ENCODE results near the gene ADGRL1. TPM values are rescaled to one million over a fixed set of nuclear protein-coding genes. Genes with fewer than 3 reads are reported as not detected.

ADGRL1 gene
- total RNA-seq, 1 donor from 2014 or later: 106 TPM

DNA sequence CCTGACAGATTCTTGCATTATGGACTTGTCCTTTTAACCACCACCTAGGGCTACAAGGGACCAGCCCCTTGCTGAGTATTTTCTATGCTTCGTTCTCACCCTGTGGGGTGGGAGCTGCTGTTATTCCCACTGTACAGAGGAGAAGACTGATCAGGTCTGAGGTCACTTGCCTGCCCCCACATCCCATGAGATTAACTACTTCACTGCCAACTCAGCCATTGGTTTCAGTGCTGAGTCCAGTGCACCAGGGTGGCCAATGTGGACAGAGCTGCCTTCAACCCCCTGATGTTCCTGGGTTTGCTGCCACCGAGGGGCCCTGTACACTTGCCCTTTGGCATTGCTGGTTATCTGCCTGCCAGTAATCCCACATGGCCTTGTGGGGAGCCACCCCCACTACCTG is 95.3 kb downstream of the ADGRL1 start:
- Mint-ChIP-seq H3K4me3 (no peak overlapping the region), H3K27ac (no peak overlapping the region), H3K9me3 (no peaks in the 10 kb centered on the region), H3K36me3 (peaks cover 3% of the 10 kb centered on the region), H3K27me3 (ENCODE audit: low read depth) (no peaks in the 10 kb centered on the region), H3K4me1 (peaks cover 15% of the 10 kb centered on the region)
- DNase-seq (ENCODE audit: low spot score in 2 of 2, unreplicated experiment in 2 of 2): no peak
- TF ChIP-seq, protein P1, sequence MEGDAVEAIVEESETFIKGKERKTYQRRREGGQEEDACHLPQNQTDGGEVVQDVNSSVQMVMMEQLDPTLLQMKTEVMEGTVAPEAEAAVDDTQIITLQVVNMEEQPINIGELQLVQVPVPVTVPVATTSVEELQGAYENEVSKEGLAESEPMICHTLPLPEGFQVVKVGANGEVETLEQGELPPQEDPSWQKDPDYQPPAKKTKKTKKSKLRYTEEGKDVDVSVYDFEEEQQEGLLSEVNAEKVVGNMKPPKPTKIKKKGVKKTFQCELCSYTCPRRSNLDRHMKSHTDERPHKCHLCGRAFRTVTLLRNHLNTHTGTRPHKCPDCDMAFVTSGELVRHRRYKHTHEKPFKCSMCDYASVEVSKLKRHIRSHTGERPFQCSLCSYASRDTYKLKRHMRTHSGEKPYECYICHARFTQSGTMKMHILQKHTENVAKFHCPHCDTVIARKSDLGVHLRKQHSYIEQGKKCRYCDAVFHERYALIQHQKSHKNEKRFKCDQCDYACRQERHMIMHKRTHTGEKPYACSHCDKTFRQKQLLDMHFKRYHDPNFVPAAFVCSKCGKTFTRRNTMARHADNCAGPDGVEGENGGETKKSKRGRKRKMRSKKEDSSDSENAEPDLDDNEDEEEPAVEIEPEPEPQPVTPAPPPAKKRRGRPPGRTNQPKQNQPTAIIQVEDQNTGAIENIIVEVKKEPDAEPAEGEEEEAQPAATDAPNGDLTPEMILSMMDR (IDR thresholded peaks at IDR 0.05; ENCODE audit: unreplicated experiment): no peak

- no peaks in the 10 kb centered on the region for H3K27me3 Mint-ChIP-seq (ENCODE audit: low read depth)
These were observed 98.1 kb downstream of the ADGRL1 start for GRCh38 chr19:14107581-14108461.

DNA sequence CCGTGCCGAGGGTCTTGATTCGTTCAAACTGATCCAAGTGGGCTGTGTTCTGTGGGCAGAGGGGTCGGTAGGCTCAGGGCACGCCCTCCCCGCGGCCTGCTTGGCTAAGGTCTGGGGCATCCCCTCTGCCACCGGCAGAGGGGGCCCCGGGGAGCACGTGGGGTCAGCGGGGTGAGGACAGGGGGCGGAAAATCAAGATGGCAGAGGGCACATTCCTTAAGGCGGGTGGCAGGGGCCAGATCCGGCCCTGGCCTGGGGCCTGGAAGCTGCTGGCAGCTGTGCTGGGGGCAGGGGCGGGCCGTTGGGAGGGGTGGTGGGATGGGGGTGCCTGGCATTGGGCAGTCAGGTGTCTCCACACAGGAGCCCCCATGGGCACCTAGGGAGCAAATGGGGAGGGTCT is 99.1 kb downstream of the ADGRL1 start:
- H3K4me1 Mint-ChIP-seq: no peaks in the 10 kb centered on the region
- H3K36me3 Mint-ChIP-seq: peaks cover 5% of the 10 kb centered on the region
- DNase-seq (ENCODE audit: low spot score in 2 of 2, unreplicated experiment in 2 of 2): no peak
- H3K9me3 Mint-ChIP-seq: no peaks in the 10 kb centered on the region
- H3K4me3 Mint-ChIP-seq: no peak overlapping the region
- no peaks in the 10 kb centered on the region for H3K27me3 Mint-ChIP-seq (ENCODE audit: low read depth)
- TF ChIP-seq, protein P1 (IDR thresholded peaks at IDR 0.05; ENCODE audit: unreplicated experiment): no peak
- no peak overlapping the region for H3K27ac Mint-ChIP-seq

More at GRCh38 chr19:14107581-14108461, 98.1 kb downstream of the ADGRL1 start:
- Mint-ChIP-seq H3K4me3 (no peak overlapping the region), H3K9me3 (no peaks in the 10 kb centered on the region), H3K4me1 (peaks cover 6% of the 10 kb centered on the region), H3K36me3 (peaks cover 5% of the 10 kb centered on the region), H3K27ac (no peak overlapping the region)
- TF ChIP-seq, protein P1 (IDR thresholded peaks at IDR 0.05; ENCODE audit: unreplicated experiment): no peak
- no peak for DNase-seq (ENCODE audit: low spot score in 2 of 2, unreplicated experiment in 2 of 2)

DNA sequence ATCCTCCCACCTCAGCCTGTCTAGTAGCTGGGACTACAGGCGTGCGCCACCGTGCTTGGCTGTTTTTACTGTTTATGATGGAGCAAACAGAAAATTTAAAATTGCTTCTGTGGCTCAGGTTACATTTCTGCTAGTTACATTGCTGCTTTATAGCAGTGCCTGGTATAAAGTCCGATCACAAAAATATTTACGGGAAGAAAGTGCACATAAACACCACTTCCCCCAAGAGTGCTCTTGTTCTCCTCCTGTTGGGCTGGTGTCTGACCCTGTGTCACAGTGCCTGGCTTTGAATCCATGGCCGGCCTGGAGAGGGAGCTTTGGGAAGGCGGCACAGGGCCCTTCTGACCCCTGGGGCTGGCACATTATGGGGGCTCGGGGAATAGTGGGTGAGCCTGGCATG is 100.3 kb downstream of the ADGRL1 start:
- H3K4me3 Mint-ChIP-seq: no peak overlapping the region
- H3K27me3 Mint-ChIP-seq (ENCODE audit: low read depth): no peaks in the 10 kb centered on the region
- H3K9me3 Mint-ChIP-seq: no peaks in the 10 kb centered on the region
- TF ChIP-seq, protein P1 (IDR thresholded peaks at IDR 0.05; ENCODE audit: unreplicated experiment): no peak
- peaks cover 9% of the 10 kb centered on the region for H3K36me3 Mint-ChIP-seq
- H3K4me1 Mint-ChIP-seq: no peaks in the 10 kb centered on the region
- no peak for DNase-seq (ENCODE audit: low spot score in 2 of 2, unreplicated experiment in 2 of 2)
- no peak overlapping the region for H3K27ac Mint-ChIP-seq

- H3K27ac Mint-ChIP-seq: no peak overlapping the region
- H3K4me1 Mint-ChIP-seq: no peaks in the 10 kb centered on the region
- TF ChIP-seq, protein P1 (IDR thresholded peaks at IDR 0.05; ENCODE audit: unreplicated experiment): no peak
- no peak overlapping the region for H3K4me3 Mint-ChIP-seq
- DNase-seq (ENCODE audit: low spot score in 2 of 2, unreplicated experiment in 2 of 2): no peak
- H3K27me3 Mint-ChIP-seq (ENCODE audit: low read depth): no peaks in the 10 kb centered on the region
- peaks cover 11% of the 10 kb centered on the region for H3K36me3 Mint-ChIP-seq
- H3K9me3 Mint-ChIP-seq: no peaks in the 10 kb centered on the region
These were observed 102.7 kb downstream of the ADGRL1 start for GRCh38 chr19:14103310-14103709.
